ENCODE data around the gene RHBDL1. TPM values are rescaled to one million over a fixed set of nuclear protein-coding genes. Genes with fewer than 3 reads are reported as not detected.

RHBDL1 gene
- total and polyA plus RNA-seq, 2 of the 8 experiments (the other 6 are each of a cell fraction or from before 2014, with no cell fraction given) = 4.0 to 8.1 TPM

GRCh38 chr16:673399-673991, 2.0 kb upstream of the RHBDL1 start:
- peaks cover 0 to 2% (median 0%) of the 10 kb centered on the region in 4 experiments; a peak in 2 of 7 replicates for H3K27me3 ChIP-seq (replicated peaks in 1 of 4; ENCODE audit: control insufficient read depth in 3 of 4, extremely low read depth in 1 of 4, insufficient read depth in 3 of 4, low read length in 3 of 4)
- no peak overlapping the region for H3K18ac ChIP-seq (ENCODE audit: extremely low read depth, low read length)
- H4K20me1 ChIP-seq (replicated peaks in 1 of 2; ENCODE audit: control insufficient read depth in 1 of 2, insufficient read depth in 2 of 2, low read length in 2 of 2) = peaks cover 5 to 28% of the 10 kb centered on the region in 2 experiments
- no peak overlapping the region for H2BK15ac ChIP-seq (ENCODE audit: low read length)
- H2BK5ac ChIP-seq (ENCODE audit: low read depth, low read length) = no peak overlapping the region
- H3K23ac ChIP-seq (ENCODE audit: insufficient read length) = no peak overlapping the region
- no peak overlapping the region for H2BK20ac ChIP-seq (ENCODE audit: low read length)
- H3K4me3 ChIP-seq (ENCODE audit: extremely low read depth in 1 of 4, insufficient read depth in 2 of 4, low read depth in 3 of 4, low read length in 4 of 4) = no peak overlapping the region
- no peak for FAIRE-seq
- WGBS, 2 experiments (ENCODE audit: extremely low coverage in 1 of 2, insufficient coverage in 1 of 2, insufficient read length in 1 of 2, insufficient replicate concordance in 2 of 2, low coverage in 1 of 2, low lambda C conversion rate in 2 of 2, missing lambda C conversion rate in 1 of 2) = 95% methylated on average over 18 of the region's 18 CpGs; no CpG with 5 or more reads in 1 of the 2 experiments
- TF ChIP-seq RBBP5 (IDR thresholded peaks at IDR 0.05; ENCODE audit: borderline replicate concordance, low read depth, low read length) (no peak), MAX (IDR thresholded peaks at IDR 0.05) (no peak), USF2 (IDR thresholded peaks at IDR 0.05; ENCODE audit: low read length) (no peak), KDM1A (IDR thresholded peaks at IDR 0.05; ENCODE audit: borderline replicate concordance, low read length) (no peak), CHD1 (IDR thresholded peaks at IDR 0.05; ENCODE audit: low read depth, low read length) (no peak), CEBPB (IDR thresholded peaks at IDR 0.05; ENCODE audit: low read depth, low read length) (no peak), CTCF (IDR thresholded peaks at IDR 0.05; ENCODE audit: control extremely low read depth in 1 of 3, insufficient read depth in 1 of 3, low read depth in 1 of 3, low read length in 3 of 3) (no peak), GTF2F1 (IDR thresholded peaks at IDR 0.05; ENCODE audit: borderline replicate concordance, low read depth, low read length) (no peak)
- H4K91ac ChIP-seq (replicated peaks; ENCODE audit: insufficient read length, low read length) = no peak overlapping the region
- H3K14ac ChIP-seq (ENCODE audit: insufficient read length) = no peak overlapping the region
- H3K23me2 ChIP-seq (ENCODE audit: low read depth, low read length) = peaks cover 12% of the 10 kb centered on the region
- H3K79me2 ChIP-seq (ENCODE audit: control insufficient read depth in 1 of 2, insufficient read depth in 2 of 2, low read length in 2 of 2) = peaks cover 0 to 11% of the 10 kb centered on the region in 2 experiments; a peak in 1 of 4 replicates
- H3K56ac ChIP-seq (replicated peaks; ENCODE audit: insufficient read length, low read depth, low read length) = no peak overlapping the region
- H4K5ac ChIP-seq (ENCODE audit: insufficient read length, low read depth, low read length) = no peak overlapping the region
- no peaks in the 10 kb centered on the region for H3K9me3 ChIP-seq (ENCODE audit: insufficient read depth in 2 of 2, low read depth in 1 of 2, low read length in 1 of 2)
- H2AFZ ChIP-seq (ENCODE audit: low read length) = no peak overlapping the region
- no peak overlapping the region for H3K27ac ChIP-seq (ENCODE audit: low read depth, low read length)
- no peak overlapping the region for H2BK120ac ChIP-seq (replicated peaks; ENCODE audit: low read depth, low read length)
- H3K36me3 ChIP-seq (ENCODE audit: control insufficient read depth in 2 of 4, insufficient read depth in 4 of 4, low read length in 3 of 4) = peaks cover 14 to 44% (median 33%) of the 10 kb centered on the region in 4 experiments
- H2AK5ac ChIP-seq (ENCODE audit: low read depth, low read length) = no peak overlapping the region
- H3K4ac ChIP-seq (replicated peaks; ENCODE audit: insufficient read length, low read depth, low read length) = no peak overlapping the region
- no peak for DNase-seq (ENCODE audit: low read depth in 1 of 2, low spot score in 2 of 2)
- H3K4me1 ChIP-seq (replicated peaks in 1 of 4; ENCODE audit: control insufficient read depth in 3 of 4, insufficient read depth in 4 of 4, low read length in 3 of 4) = peaks cover 0 to 29% (median 25%) of the 10 kb centered on the region in 4 experiments; a peak in 6 of 7 replicates
- POLR2A ChIA-PET (ENCODE audit: partially characterized antibody) = interaction anchor here (0.7 to 17.4 kb wide), 8 partner anchors 5 to 44 kb away, joined by 3 to 214 read pairs (median 6); partner anchors contain the start of genes JMJD8, METRN, RHBDL1 and RHOT2
- H3K9ac ChIP-seq (replicated peaks in 1 of 4; ENCODE audit: extremely low read depth in 1 of 4, low read depth in 3 of 4, low read length in 3 of 4) = no peak overlapping the region
- CTCF ChIA-PET (ENCODE audit: partially characterized antibody) = interaction anchor here (0.9 to 12.0 kb wide), 8 partner anchors 13 to 281 kb away, joined by 3 to 75 read pairs (median 4); partner anchors contain the start of genes CIAO3 and WDR24
- peaks cover 11% of the 10 kb centered on the region for H3K79me1 ChIP-seq (ENCODE audit: low read depth, low read length)
- H3K4me2 ChIP-seq (ENCODE audit: insufficient read depth in 1 of 2, low read depth in 2 of 2, low read length in 2 of 2) = no peak overlapping the region
- no peak overlapping the region for H2BK12ac ChIP-seq (ENCODE audit: low read depth, low read length)
- no peak overlapping the region for H4K8ac ChIP-seq (ENCODE audit: extremely low read depth, insufficient read depth, low read length)
